ENCODE results near the gene COL9A3.

COL9A3 gene

GRCh38 chr20:62812181-62812906, 4.5 kb upstream of the COL9A3 start:
- DNase-seq: no peak

- no peak for DNase-seq
Observed at GRCh38 chr20:62812907-62813200, 4.0 kb upstream of the COL9A3 start.

GRCh38 chr20:62813588-62813987, 3.3 kb upstream of the COL9A3 start:
- no peak for DNase-seq

- DNase-seq: no peak
Observed at GRCh38 chr20:62814060-62814708, 2.7 kb upstream of the COL9A3 start.

GRCh38 chr20:62814709-62815065, 2.2 kb upstream of the COL9A3 start:
- DNase-seq: no peak

- peak; percentile 25 for DNase-seq
Observed at GRCh38 chr20:62815066-62815991, 1.5 kb upstream of the COL9A3 start.

- peak; percentile 16 for DNase-seq
Observed at GRCh38 chr20:62816031-62816883, 593 bp upstream of the COL9A3 start.

- DNase-seq: no peak
Observed at GRCh38 chr20:62817975-62818591, 1.2 kb downstream of the COL9A3 start.

- DNase-seq: peak; percentile 18
Observed at GRCh38 chr20:62818592-62819493, 2.0 kb downstream of the COL9A3 start.

- DNase-seq: no peak
Observed at GRCh38 chr20:62819494-62820174, 2.8 kb downstream of the COL9A3 start.

- no peak for DNase-seq
Observed at GRCh38 chr20:62820208-62820961, 3.5 kb downstream of the COL9A3 start.

- DNase-seq: no peak
Observed at GRCh38 chr20:62820962-62821725, 4.3 kb downstream of the COL9A3 start.

- DNase-seq: no peak
Observed at GRCh38 chr20:62821726-62822210, 4.9 kb downstream of the COL9A3 start.

- DNase-seq: no peak
Observed at GRCh38 chr20:62822239-62822787, 5.5 kb downstream of the COL9A3 start.

GRCh38 chr20:62822788-62823651, 6.2 kb downstream of the COL9A3 start:
- peak; percentile 96 for DNase-seq

- no peak for DNase-seq
Observed at GRCh38 chr20:62823688-62824475, 7.0 kb downstream of the COL9A3 start.

All from OCI-M1 (cell line).